HG03460 (cell line): ENCODE results near the gene TLNRD1.

ENCODE experiments used
- ATAC-seq: cut with Tn5 transposase; IDR thresholded peaks from one replicate; pipeline ENCODE4 v1.9.1; 2021; ENCODE audit not compliant: unreplicated experiment

The TLNRD1 gene

GRCh38 chr15:81001152-81002008, 657 bp downstream of the TLNRD1 start:
- ATAC-seq: peak; percentile 31

DNA sequence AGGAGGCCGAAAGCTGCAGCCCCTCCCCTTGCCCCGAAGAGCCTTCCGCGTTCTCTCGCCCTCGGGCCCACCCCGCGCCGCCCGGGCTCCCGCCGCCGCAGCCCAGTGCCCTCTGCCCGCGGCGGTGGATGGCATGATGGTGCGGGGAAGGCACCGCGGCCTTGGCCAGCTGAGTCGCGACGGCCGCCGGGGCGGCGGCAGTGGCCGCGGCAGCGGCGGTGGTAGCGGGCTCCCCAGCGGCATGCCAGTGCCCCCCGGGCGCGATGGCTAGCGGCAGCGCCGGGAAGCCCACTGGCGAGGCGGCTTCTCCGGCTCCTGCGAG, 1.2 kb downstream of the TLNRD1 start:
- ATAC-seq: no peak

GRCh38 chr15:81002331-81003096, 1.8 kb downstream of the TLNRD1 start:
- no peak for ATAC-seq

- no peak for ATAC-seq
These were observed 2.3 kb downstream of the TLNRD1 start for GRCh38 chr15:81003097-81003350.

DNA sequence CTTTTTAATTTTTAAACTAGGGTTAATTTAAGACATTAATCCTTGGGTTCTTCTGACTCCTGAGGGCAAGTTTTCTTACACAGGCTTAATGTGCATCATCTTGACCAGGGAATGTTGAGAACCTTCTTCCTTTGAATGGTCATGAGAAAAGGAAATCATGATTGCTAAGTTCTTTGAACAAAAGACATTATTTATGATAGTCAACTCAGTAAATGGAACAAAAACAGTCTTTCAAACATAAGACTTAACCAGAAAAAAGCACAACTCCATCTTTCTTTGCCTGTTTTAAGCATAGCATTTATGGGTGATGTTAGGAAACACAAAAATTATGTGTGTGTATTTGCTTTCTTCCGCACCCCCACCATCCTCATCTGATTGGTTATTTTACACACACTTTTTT, 5.4 kb downstream of the TLNRD1 start:
- ATAC-seq: no peak

GRCh38 chr15:81007428-81008064, 6.8 kb downstream of the TLNRD1 start:
- no peak for ATAC-seq

DNA sequence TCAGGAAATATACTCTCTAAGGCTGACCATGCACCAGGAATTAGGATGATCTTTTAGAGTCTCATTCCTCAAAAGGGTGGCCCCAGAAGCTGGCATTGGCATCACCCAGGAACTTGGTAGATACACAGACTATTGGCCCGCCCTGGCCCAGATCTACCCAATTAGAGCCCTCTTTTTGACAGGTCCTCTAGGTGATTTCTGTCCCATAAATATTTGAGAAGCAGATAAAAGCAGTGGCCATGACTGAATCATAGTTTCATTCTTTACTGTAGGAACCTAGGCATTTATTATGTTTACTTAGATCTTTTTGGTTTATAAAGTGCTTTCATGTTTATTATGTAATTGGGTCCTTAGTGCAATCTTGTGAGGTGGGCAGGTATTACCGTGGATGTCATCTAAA, 7.6 kb downstream of the TLNRD1 start:
- ATAC-seq: no peak

GRCh38 chr15:81010086-81010485, 9.4 kb downstream of the TLNRD1 start:
- no peak for ATAC-seq

DNA sequence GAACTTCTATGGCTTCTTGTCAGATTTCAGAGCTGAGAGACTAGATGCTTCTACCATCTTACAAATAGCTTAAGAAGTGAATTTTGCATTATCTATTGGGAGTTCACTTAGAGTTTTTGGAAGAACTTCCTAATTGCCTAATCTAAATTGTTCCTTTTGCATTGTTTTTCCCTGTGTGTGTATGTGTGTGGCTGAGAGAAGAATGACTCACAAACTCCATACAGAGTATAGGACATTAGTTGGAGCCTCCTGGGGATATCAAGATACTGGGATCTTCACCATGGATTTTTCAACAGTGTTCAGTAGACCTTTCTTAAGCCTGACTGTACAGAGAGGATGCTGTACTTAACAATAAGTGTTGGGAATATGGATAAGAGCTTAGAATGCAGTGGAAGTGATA, 10.9 kb downstream of the TLNRD1 start:
- no peak for ATAC-seq

- no peak for ATAC-seq
These were observed 11.9 kb downstream of the TLNRD1 start for GRCh38 chr15:81012588-81012987.

DNA sequence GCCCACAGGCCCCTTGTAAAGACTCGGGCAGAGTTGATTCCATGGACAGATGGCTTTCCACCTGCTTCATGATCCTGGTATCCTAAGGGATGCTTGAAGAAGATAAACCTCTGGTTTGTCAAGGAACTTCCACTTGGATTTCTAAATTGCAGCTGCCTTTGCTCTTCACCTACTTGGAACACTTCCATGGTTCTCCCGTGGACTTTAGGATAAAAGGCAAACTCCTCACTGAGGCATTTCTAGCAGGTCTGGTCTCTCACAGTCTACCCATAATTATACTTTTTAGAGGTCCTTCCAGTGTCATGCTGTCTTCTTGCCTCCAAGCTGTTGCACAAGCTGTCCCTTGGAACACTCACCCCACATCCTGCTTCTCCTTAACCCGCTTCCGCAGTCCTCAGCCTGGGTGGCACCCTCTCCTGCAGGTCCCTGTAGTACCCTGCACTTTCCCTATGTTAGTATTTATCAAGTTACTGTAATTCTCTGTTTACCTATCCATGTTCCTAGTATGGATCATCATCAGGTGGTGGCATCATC, 12.7 kb downstream of the TLNRD1 start:
- no peak for ATAC-seq

DNA sequence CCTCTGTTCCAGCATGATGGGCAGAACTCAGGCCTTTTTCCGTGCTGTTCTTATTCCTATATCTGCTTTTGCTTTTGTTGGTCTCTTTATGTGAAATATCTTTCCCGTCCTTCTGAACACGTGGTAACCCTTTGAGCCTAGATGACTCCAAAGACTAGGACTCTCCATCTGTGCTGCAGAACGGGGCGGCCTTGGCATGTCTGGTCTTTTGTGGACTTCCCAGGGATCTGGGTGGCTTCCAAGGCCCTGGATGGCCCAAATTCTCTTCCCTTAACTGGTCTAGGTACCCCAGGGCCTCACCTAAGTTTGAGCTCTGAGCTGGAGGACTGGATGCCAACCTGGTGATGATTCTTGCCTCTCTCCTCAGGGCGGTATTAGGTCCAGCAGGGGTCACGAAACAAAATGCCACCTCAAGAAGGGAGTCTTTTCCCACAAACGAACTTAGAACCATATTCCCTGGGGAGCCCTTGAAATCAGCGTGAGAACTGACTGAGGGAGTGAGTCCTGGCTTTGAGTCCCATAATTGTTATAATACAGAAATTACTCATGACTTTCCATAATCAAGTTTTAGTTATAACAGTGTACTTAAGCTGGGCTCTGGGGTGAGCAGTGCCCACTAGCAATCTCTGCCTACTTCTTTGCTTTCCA, 13.8 kb downstream of the TLNRD1 start:
- no peak for ATAC-seq

DNA sequence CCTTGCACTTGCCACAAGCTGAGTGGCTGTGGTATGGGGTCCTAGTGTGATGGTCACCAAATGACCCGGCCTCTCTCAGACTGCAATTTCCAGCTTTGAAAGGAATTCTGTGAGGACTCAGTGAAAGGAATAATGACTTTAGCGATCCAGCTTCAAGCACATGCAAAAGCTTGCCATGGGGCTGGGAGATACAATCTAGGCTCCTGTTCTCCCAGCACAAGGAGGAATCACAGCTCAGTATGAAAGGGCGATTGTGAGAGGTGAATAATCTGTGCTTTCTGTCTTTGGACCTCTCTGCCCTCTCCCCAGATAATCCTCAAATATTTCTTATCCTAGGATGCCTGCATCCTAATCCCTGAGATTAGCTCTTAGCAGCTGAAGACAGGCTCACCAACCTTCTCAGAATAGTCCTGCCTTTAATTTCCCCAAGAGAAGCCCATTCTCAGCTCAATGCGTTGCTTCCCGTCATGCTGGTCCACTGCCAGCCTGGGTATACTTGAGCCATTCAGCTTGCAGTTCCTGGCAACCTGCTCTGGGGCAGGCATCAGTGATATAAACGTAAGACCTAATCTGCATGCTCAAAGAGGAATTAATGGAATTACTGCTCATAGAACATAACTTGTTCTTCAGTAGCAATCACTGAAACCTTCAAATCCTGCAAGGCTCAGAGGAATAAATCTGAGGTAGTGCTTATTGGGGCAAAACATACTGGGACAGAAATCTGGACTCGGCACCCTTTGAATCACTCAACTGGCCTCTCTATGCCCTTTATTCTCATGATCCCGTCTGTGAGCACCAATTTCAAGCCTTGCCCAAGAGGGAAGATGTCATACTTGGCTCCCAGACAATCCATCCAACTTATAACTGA, 15.1 kb downstream of the TLNRD1 start:
- ATAC-seq: no peak

DNA sequence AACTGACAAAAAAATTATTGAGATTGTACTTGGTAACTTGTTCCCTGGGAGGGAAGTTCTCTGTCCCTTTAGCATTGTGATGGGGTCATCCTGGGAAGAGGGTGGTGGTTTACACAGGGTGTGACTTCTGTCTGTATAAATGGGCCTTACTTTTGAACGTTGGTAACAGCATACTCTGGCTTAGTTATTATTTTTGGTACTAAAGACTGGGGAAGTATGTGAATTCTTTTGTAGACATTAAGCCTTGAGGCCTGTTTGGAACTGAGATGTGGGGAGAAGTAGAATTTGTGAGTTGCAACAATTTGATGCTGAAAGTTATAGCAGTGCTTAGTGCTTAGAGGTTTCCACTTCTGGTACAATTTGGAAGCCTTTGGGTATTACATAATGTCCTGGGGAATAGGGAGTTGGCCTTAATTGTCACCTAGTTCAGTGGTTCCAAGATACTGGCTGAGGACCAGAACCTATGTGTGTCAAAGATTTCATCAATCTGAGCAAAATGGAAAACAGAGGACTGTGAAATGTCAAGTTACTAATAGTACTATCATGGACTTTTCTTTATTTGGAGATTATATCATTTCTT, 15.9 kb downstream of the TLNRD1 start:
- no peak for ATAC-seq

DNA sequence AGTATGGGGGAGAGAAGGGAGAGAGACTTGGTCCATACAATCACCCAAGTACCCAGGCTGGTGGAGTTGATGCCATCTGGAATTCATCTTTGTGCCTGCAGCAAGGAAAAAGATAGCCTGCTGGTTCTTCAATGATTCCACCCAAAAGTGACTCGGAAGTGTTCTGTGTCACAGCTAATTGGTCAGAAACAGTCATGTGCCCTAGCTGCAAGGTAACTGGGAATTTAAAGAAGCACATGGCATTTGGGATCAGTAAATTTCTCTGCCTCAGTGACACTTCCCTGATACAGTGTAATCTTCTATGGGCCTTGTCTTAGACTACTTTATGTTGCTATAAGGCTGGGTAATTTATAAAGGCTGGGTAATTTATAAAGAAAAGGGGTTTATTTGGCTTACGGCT, 17.5 kb downstream of the TLNRD1 start:
- no peak for ATAC-seq

GRCh38 chr15:81021321-81021720, 20.6 kb downstream of the TLNRD1 start:
- ATAC-seq: no peak

- peak; percentile 93 for ATAC-seq
These were observed 23.0 kb downstream of the TLNRD1 start for GRCh38 chr15:81023483-81024264.

DNA sequence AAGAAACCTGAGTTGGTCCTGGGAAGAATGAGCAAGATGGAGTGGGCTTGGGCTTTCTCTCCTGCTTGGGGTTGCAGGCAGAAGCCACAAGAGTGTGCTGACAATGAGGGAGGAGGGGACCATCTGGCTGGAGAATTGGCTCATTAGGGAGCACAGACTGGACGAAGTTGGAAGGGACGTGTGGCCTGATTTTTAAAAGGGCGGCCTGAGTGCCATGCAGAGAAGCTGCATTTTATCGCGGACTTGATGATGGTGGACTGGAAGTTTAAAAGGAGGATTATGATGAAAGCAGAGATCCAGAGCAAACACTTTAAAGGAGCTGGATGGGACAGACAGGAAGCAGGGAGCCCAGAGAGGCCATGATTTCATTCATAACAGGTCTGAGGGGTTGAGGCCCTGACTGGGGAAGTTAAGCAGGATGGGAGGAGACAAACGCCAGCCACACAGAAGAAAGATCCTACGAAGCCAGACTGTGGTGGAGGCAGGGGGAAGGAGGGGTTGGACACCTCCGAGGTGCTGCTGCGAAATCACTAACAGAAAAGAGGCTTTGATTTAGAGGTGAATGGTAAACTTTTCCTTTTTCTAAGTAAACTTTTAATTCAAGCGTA, 23.6 kb downstream of the TLNRD1 start:
- no peak for ATAC-seq

DNA sequence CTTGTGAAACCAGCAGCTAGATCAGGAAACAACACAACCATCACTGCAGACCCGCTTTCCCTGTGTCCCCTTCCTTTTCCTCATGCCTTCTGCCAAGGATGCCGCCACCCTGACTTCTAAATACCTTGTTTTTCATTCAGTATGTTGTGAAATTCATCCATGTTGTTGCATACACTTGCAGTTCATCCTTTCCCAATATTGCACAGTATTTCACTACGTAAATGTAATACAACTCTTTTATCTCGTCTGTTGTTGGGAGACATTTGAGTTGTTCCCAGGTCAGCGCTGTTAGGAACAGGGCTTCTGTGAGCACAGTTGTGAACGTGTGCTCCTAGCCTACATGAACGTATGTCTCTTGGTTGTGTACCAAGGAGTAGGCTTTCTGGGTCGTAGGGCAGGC, 24.2 kb downstream of the TLNRD1 start:
- no peak for ATAC-seq
